C4-2B (cell line): ENCODE measurements around the gene SIPA1L2.

Source experiments
- ZFX ChIP-seq: fragments of 450-650 bp; IDR thresholded peaks from 2 replicates; pipeline ENCODE4 v1.6.1; 2017
- TF ChIP-seq, protein P1 (sequence below): fragments of 450-650 bp; conservative IDR thresholded peaks from 2 replicates; pipeline ENCODE4 v1.5.1; 2017; ENCODE audit warnings: mild to moderate bottlenecking

DNA sequence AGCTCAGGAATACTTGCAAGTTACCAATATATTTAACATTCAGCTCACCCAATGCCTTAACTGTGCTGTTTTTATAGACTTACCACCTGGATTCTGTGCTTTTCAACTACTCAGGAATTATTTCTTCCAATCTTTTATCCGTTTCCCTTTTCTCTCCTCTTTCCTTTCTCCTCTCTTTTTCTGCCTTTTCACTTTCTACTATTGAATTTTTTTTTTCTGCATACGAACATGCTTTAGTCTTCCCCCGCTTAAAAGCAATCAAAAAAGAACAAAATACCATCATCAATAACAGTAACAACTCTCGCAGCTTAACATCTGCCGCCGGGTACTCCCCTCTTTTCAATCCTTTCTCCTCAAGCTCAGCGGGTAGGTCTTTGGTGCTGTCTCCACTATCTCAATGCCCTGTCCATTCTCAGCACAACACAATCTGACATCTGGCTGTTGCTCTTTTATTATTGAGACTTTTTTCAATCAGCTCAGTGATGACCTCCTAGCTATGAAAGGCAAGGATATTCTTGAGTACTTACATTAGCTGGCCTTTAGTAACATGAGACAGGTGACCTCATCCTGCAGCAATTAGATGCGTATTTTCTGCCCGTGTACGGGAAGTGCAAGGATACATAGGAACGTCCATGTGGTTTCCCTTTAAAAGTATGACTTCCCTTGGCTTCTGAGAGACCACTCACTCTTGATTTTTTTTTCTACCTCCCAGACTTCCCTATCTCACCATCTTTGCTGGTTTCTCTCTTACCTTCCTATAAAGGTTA, 40.2 kb upstream of the SIPA1L2 start:
- TF ChIP-seq, protein P1, sequence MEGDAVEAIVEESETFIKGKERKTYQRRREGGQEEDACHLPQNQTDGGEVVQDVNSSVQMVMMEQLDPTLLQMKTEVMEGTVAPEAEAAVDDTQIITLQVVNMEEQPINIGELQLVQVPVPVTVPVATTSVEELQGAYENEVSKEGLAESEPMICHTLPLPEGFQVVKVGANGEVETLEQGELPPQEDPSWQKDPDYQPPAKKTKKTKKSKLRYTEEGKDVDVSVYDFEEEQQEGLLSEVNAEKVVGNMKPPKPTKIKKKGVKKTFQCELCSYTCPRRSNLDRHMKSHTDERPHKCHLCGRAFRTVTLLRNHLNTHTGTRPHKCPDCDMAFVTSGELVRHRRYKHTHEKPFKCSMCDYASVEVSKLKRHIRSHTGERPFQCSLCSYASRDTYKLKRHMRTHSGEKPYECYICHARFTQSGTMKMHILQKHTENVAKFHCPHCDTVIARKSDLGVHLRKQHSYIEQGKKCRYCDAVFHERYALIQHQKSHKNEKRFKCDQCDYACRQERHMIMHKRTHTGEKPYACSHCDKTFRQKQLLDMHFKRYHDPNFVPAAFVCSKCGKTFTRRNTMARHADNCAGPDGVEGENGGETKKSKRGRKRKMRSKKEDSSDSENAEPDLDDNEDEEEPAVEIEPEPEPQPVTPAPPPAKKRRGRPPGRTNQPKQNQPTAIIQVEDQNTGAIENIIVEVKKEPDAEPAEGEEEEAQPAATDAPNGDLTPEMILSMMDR: no peak
- TF ChIP-seq ZFX: no peak
